ENCODE measurements around the gene SLC16A2. TPM values are rescaled to one million over a fixed set of nuclear protein-coding genes. Genes with fewer than 3 reads are reported as not detected.

SLC16A2 gene
- polyA plus RNA-seq, 3 donors = not detected

DNA sequence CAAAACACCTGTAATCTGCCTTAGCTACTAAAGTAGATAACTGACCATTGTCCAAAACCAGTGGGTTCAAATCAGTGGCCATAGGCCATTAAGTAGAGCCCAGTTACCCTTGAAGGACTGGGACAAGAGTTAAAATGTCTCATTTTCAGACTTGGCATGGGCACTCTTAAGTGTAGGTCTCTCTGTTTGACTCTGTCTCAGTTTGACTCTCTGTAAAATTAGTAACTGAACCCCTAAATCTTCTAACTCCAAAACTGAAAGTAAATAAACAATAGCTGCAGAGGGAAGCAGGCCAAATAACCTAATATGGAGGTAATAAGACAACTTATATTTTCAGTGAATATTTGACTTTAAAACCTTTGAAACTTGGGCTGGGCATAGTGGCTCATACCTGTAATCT lies 89.1 kb downstream of the SLC16A2 start:
- no peak overlapping the region for H3K4me2 ChIP-seq (replicated peaks; ENCODE audit: extremely low read depth, low read length, poor library complexity, severe bottlenecking)
- TF ChIP-seq, protein P1, sequence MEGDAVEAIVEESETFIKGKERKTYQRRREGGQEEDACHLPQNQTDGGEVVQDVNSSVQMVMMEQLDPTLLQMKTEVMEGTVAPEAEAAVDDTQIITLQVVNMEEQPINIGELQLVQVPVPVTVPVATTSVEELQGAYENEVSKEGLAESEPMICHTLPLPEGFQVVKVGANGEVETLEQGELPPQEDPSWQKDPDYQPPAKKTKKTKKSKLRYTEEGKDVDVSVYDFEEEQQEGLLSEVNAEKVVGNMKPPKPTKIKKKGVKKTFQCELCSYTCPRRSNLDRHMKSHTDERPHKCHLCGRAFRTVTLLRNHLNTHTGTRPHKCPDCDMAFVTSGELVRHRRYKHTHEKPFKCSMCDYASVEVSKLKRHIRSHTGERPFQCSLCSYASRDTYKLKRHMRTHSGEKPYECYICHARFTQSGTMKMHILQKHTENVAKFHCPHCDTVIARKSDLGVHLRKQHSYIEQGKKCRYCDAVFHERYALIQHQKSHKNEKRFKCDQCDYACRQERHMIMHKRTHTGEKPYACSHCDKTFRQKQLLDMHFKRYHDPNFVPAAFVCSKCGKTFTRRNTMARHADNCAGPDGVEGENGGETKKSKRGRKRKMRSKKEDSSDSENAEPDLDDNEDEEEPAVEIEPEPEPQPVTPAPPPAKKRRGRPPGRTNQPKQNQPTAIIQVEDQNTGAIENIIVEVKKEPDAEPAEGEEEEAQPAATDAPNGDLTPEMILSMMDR (IDR thresholded peaks at IDR 0.05) = no peak
- H3K27ac ChIP-seq (ENCODE audit: low read depth in 1 of 2, low read length in 2 of 2) = no peak overlapping the region
- intact Hi-C loops (cut with micrococcal nuclease) = no loop called here
- no peaks in the 10 kb centered on the region for H3K79me2 ChIP-seq (ENCODE audit: insufficient read depth, low read length)
- peaks cover 0 to 5% (median 2%) of the 10 kb centered on the region in 7 donors for H3K9me3 Mint-ChIP-seq
- H3K27me3 ChIP-seq (ENCODE audit: control insufficient read depth in 2 of 2, insufficient read depth in 2 of 2, low read length in 2 of 2) = no peaks in the 10 kb centered on the region
- H3K9ac ChIP-seq (ENCODE audit: insufficient read depth, low read length, poor library complexity, severe bottlenecking) = no peak overlapping the region
- H3K27ac Mint-ChIP-seq = no peak overlapping the region
- H3K27me3 Mint-ChIP-seq (ENCODE audit: low read depth in 3 of 3) = peaks cover 0 to 3% (median 0%) of the 10 kb centered on the region in 3 donors
- no peaks in the 10 kb centered on the region for H3K4me1 ChIP-seq (ENCODE audit: control insufficient read depth in 1 of 2, insufficient read depth in 2 of 2, low read length in 2 of 2)
- DNase-seq = no peak
- H2AFZ ChIP-seq (ENCODE audit: insufficient read depth, low read depth, low read length, poor library complexity, severe bottlenecking) = no peak overlapping the region
- H4K20me1 ChIP-seq (ENCODE audit: insufficient read depth, low read length) = no peaks in the 10 kb centered on the region
- H3K36me3 Mint-ChIP-seq = no peaks in the 10 kb centered on the region
- no peaks in the 10 kb centered on the region for H3K36me3 ChIP-seq (replicated peaks in 1 of 2; ENCODE audit: control insufficient read depth in 1 of 2, insufficient read depth in 2 of 2, low read length in 2 of 2)
- no peak overlapping the region for H3K4me3 ChIP-seq (replicated peaks in 1 of 3; ENCODE audit: low read depth in 2 of 3, low read length in 3 of 3)
- no peaks in the 10 kb centered on the region for H3K4me1 Mint-ChIP-seq
- H3K9me3 ChIP-seq (replicated peaks in 1 of 2; ENCODE audit: control insufficient read depth in 1 of 2, insufficient read depth in 1 of 2, low read length in 2 of 2) = no peaks in the 10 kb centered on the region
- no peak overlapping the region for H3K4me3 Mint-ChIP-seq

DNA sequence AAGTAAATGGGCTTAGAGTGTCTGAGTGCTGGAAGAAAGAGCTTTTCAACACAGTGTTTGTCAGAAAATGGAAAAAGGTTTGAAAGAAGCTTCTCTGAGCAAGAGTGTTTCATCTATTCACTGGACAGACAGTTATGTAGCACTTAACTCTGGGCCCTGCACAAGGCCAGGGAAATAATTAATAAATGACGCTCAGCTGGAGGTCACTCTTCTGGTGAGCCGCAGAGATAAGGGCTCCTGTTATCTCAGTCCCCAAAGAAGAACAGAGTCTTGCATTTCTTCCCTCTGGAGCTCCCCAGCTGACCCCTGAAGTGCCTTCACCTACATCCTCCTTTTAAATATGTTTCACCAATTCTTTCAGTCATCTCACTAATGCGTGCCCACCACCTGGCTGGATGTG lies 90.4 kb downstream of the SLC16A2 start:
- 100% methylated on average over 3 of the region's 3 CpGs for WGBS (ENCODE audit: insufficient coverage)

More for the DNA sequence above, 90.4 kb downstream of the SLC16A2 start:
- H3K36me3 Mint-ChIP-seq = no peaks in the 10 kb centered on the region
- no peak overlapping the region for H3K4me3 Mint-ChIP-seq
- Histone ChIP-seq H2AFZ (ENCODE audit: insufficient read depth, low read depth, low read length, poor library complexity, severe bottlenecking) (no peak overlapping the region), H4K20me1 (ENCODE audit: insufficient read depth, low read length) (no peaks in the 10 kb centered on the region), H3K79me2 (ENCODE audit: insufficient read depth, low read length) (no peaks in the 10 kb centered on the region), H3K4me1 (ENCODE audit: control insufficient read depth in 1 of 2, insufficient read depth in 2 of 2, low read length in 2 of 2) (no peaks in the 10 kb centered on the region), H3K27me3 (ENCODE audit: control insufficient read depth in 2 of 2, insufficient read depth in 2 of 2, low read length in 2 of 2) (no peaks in the 10 kb centered on the region), H3K9me3 (replicated peaks in 1 of 2; ENCODE audit: control insufficient read depth in 1 of 2, insufficient read depth in 1 of 2, low read length in 2 of 2) (no peaks in the 10 kb centered on the region), H3K9ac (ENCODE audit: insufficient read depth, low read length, poor library complexity, severe bottlenecking) (no peak overlapping the region), H3K4me3 (replicated peaks in 1 of 3; ENCODE audit: low read depth in 2 of 3, low read length in 3 of 3) (no peak overlapping the region), H3K36me3 (replicated peaks in 1 of 2; ENCODE audit: control insufficient read depth in 1 of 2, insufficient read depth in 2 of 2, low read length in 2 of 2) (no peaks in the 10 kb centered on the region), H3K27ac (ENCODE audit: low read depth in 1 of 2, low read length in 2 of 2) (no peak overlapping the region), H3K4me2 (replicated peaks; ENCODE audit: extremely low read depth, low read length, poor library complexity, severe bottlenecking) (no peak overlapping the region)
- DNase-seq = no peak
- peaks cover 0 to 3% (median 0%) of the 10 kb centered on the region in 3 donors for H3K27me3 Mint-ChIP-seq (ENCODE audit: low read depth in 3 of 3)
- TF ChIP-seq, protein P1 (IDR thresholded peaks at IDR 0.05) = no peak
- H3K4me1 Mint-ChIP-seq = no peaks in the 10 kb centered on the region
- H3K27ac Mint-ChIP-seq = no peak overlapping the region
- peaks cover 0 to 8% (median 3%) of the 10 kb centered on the region in 7 donors for H3K9me3 Mint-ChIP-seq
- intact Hi-C loops (cut with micrococcal nuclease) = no loop called here

Measured in CD14-positive monocyte (primary cell).